Lung microvascular endothelial cell (primary cell): ENCODE results near the gene FUZ. TPM values are rescaled to one million over a fixed set of nuclear protein-coding genes. Genes with fewer than 3 reads are reported as not detected.

Source experiments
- DNase-seq, 2 donors: peaks; one replicate each; pipeline versions ENCODE4 v3.0.0 to v3.0.0-alpha.2; 2010; ENCODE audit warnings: low read depth in 2 of 2
- total RNA-seq: library from RNA; depleted of rRNA; stranded (reverse); fragments of >200 nt; gene quantifications from 2 replicates; pipeline ENCODE4 v1.2.1, GENCODE V29; 2014

FUZ gene
- total RNA-seq, 1 donor from 2014 or later, result 14.3 TPM

DNA sequence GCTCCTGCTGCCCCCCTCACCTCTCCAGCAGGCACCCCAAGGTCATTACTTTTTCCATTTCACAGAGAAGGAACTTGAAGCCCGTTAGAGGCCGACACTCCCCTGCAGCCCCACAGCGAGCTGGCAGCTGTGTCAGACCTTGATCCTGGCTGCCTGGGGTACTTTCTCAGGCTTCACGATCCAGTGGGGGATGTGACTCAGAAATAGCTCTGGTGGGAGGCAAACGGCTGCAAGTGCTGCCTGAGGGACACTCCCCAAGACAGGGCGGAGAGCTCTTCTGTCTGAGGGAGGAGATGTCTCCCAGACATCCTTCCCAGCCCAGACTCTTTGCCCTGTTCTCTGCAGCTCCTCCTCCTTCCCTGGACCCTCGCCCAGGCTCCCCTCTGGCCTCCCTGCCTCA, 54.8 kb downstream of the FUZ start:
- DNase-seq, result peak in 1 of 2 donors; percentile 57

Other genes starting within 250 kb of the FUZ start
- 87.6 and 105 TPM in 2 replicates for gene NOSIP, start 232.7 kb downstream of the FUZ start, total RNA-seq
- 4.6 and 12.5 TPM in 2 replicates for gene PRRG2, start 232.0 kb downstream of the FUZ start, total RNA-seq
- 1.1 and 2.0 TPM in 2 replicates for gene PRR12, start 222.1 kb downstream of the FUZ start, total RNA-seq
- 18.1 and 18.3 TPM in 2 replicates for gene RRAS, start 173.1 kb downstream of the FUZ start, total RNA-seq
- gene SCAF1, start 171.1 kb downstream of the FUZ start, total RNA-seq, result 5.0 and 6.3 TPM in 2 replicates
- 26.8 and 43.1 TPM in 2 replicates for gene IRF3, start 147.4 kb downstream of the FUZ start, total RNA-seq
- gene BCL2L12, start 147.4 kb downstream of the FUZ start, total RNA-seq, result 3.4 and 4.8 TPM in 2 replicates
- 257 and 308 TPM in 2 replicates for gene PRMT1, start 136.0 kb downstream of the FUZ start, total RNA-seq
- 0.22 and 0.40 TPM in 2 replicates for gene ADM5, start 123.7 kb downstream of the FUZ start, total RNA-seq
- gene CPT1C, start 122.2 kb downstream of the FUZ start, total RNA-seq, result 14.1 and 14.4 TPM in 2 replicates
- under 0.01 TPM in 2 replicates for gene TSKS, start 50.0 kb downstream of the FUZ start, total RNA-seq
- 37.1 and 41.6 TPM in 2 replicates for gene AP2A1, start 46.3 kb downstream of the FUZ start, total RNA-seq
- 7.6 and 9.9 TPM in 2 replicates for gene MED25, start 5.0 kb upstream of the FUZ start, total RNA-seq
- 42.1 and 49.6 TPM in 2 replicates for gene PTOV1, start 37.9 kb upstream of the FUZ start, total RNA-seq
- 25.5 and 27.4 TPM in 2 replicates for gene PNKP, start 54.3 kb upstream of the FUZ start, total RNA-seq
- 5.7 and 8.1 TPM in 2 replicates for gene AKT1S1, start 64.1 kb upstream of the FUZ start, total RNA-seq
- 6.1 and 8.3 TPM in 2 replicates for gene TBC1D17, start 64.4 kb upstream of the FUZ start, total RNA-seq
- 0.40 and 1.7 TPM in 2 replicates for gene IL4I1, start 83.6 kb upstream of the FUZ start, total RNA-seq
- gene ATF5, start 115.9 kb upstream of the FUZ start, total RNA-seq, result 2.4 and 3.4 TPM in 2 replicates
- 14.4 and 18.1 TPM in 2 replicates for gene NUP62, start 116.2 kb upstream of the FUZ start, total RNA-seq
- gene SIGLEC11, start 147.9 kb upstream of the FUZ start, total RNA-seq, result not detected in 2 replicates
- gene VRK3, start 212.1 kb upstream of the FUZ start, total RNA-seq, result 13.7 and 18.3 TPM in 2 replicates
- gene ZNF473, start 212.7 kb upstream of the FUZ start, total RNA-seq, result 3.7 and 4.6 TPM in 2 replicates